HepG2 (cell line): ENCODE results near the gene NATD1. TPM values are rescaled to one million over a fixed set of nuclear protein-coding genes. Genes with fewer than 3 reads are reported as not detected.
A peak's percentile ranks its signal among the peaks of the same experiment; 100 is the strongest.

Experiments used
- ATF1 ChIP-seq: IDR thresholded peaks from 2 replicates; pipeline ENCODE4 v1.6.1; 2016; ENCODE audit warnings: mild to moderate bottlenecking, control low read depth
- CAMTA2 ChIP-seq: sonication (generic); formaldehyde crosslinking; IDR thresholded peaks from 2 replicates; pipeline ENCODE4 v1.4.0; 2020; ENCODE audit warnings: mild to moderate bottlenecking, missing genetic modification reagents, borderline replicate concordance
- ETV6 ChIP-seq: sonication (generic); formaldehyde crosslinking; conservative IDR thresholded peaks from 2 replicates; pipeline ENCODE4 v1.4.0; 2020; ENCODE audit warnings: missing genetic modification reagents
- FIP1L1 ChIP-seq: fragments of 200-400 bp; formaldehyde crosslinking; IDR thresholded peaks from 2 replicates; pipeline ENCODE4 v1.6.1; 2018; ENCODE audit warnings: low read depth, mild to moderate bottlenecking, low read length, moderate library complexity, borderline replicate concordance; ENCODE audit not compliant: insufficient read depth
- HNF4A ChIP-seq: sonication (generic); formaldehyde crosslinking; IDR thresholded peaks from 2 replicates; pipeline ENCODE4 v1.4.0; 2020; ENCODE audit warnings: missing genetic modification reagents
- HNRNPK ChIP-seq: fragments of 200-400 bp; formaldehyde crosslinking; IDR thresholded peaks from 2 replicates; pipeline ENCODE4 v1.6.1; 2018; ENCODE audit warnings: low read length, low read depth, moderate library complexity, mild to moderate bottlenecking; ENCODE audit not compliant: poor library complexity, severe bottlenecking
- KAT2B ChIP-seq: fragments of 150-350 bp; IDR thresholded peaks from 2 replicates; pipeline ENCODE4 v1.6.1; 2014; ENCODE audit warnings: low read depth, low read length, borderline replicate concordance
- KLF12 ChIP-seq: sonication (generic); formaldehyde crosslinking; IDR thresholded peaks from 2 replicates; pipeline ENCODE4 v1.4.0; 2020; ENCODE audit warnings: missing genetic modification reagents, borderline replicate concordance
- MED13 ChIP-seq: sonication (generic); formaldehyde crosslinking; IDR thresholded peaks from 2 replicates; pipeline ENCODE4 v1.5.0; 2020; ENCODE audit warnings: missing genetic modification reagents
- NR2C2 ChIP-seq: sonication (generic); formaldehyde crosslinking; IDR thresholded peaks from 2 replicates; pipeline ENCODE4 v1.4.0; 2020; ENCODE audit warnings: missing genetic modification reagents, mild to moderate bottlenecking, moderate library complexity, borderline replicate concordance
- PCBP2 ChIP-seq: fragments of 200-400 bp; formaldehyde crosslinking; optimal IDR thresholded peaks from 2 replicates; pipeline ENCODE3; 2018; ENCODE audit warnings: low read length, low read depth; ENCODE audit not compliant: poor library complexity, severe bottlenecking
- SMAD1 ChIP-seq: sonication (generic); formaldehyde crosslinking; IDR thresholded peaks from 2 replicates; pipeline ENCODE4 v1.4.0; 2020; ENCODE audit warnings: missing genetic modification reagents, low read depth, mild to moderate bottlenecking, borderline replicate concordance
- SP2 ChIP-seq: sonication (generic); formaldehyde crosslinking; IDR thresholded peaks from 2 replicates; pipeline ENCODE4 v1.5.1; 2020; ENCODE audit warnings: mild to moderate bottlenecking, missing genetic modification reagents
- SRY ChIP-seq: sonication (generic); formaldehyde crosslinking; IDR thresholded peaks from 2 replicates; pipeline ENCODE4 v1.8.0; 2022; ENCODE audit warnings: mild to moderate bottlenecking, missing genetic modification reagents
- THYN1 ChIP-seq: sonication (generic); formaldehyde crosslinking; IDR thresholded peaks from 2 replicates; pipeline ENCODE4 v1.8.1; 2023; ENCODE audit warnings: low read depth, mild to moderate bottlenecking, moderate library complexity, missing genetic modification reagents, borderline replicate concordance
- ZFP41 ChIP-seq: sonication (generic); formaldehyde crosslinking; IDR thresholded peaks from 2 replicates; pipeline ENCODE4 v1.4.0; 2020; ENCODE audit warnings: mild to moderate bottlenecking, missing genetic modification reagents, borderline replicate concordance
- ZNF468 ChIP-seq: sonication (generic); formaldehyde crosslinking; IDR thresholded peaks from 2 replicates; pipeline ENCODE4 v1.8.0; 2022; ENCODE audit warnings: mild to moderate bottlenecking, moderate library complexity, missing genetic modification reagents
- ZNF530 ChIP-seq: sonication (generic); formaldehyde crosslinking; IDR thresholded peaks from 2 replicates; pipeline ENCODE4 v1.5.0; 2020; ENCODE audit warnings: low read depth, mild to moderate bottlenecking, missing genetic modification reagents
- ZNF543 ChIP-seq: sonication (generic); formaldehyde crosslinking; IDR thresholded peaks from 2 replicates; pipeline ENCODE4 v1.4.0; 2020; ENCODE audit warnings: mild to moderate bottlenecking, missing genetic modification reagents
- ZNF564 ChIP-seq: sonication (generic); formaldehyde crosslinking; IDR thresholded peaks from 2 replicates; pipeline ENCODE4 v1.8.1; 2023; ENCODE audit warnings: mild to moderate bottlenecking, missing genetic modification reagents
- ZNF569 ChIP-seq: sonication (generic); formaldehyde crosslinking; IDR thresholded peaks from 2 replicates; pipeline ENCODE4 v1.5.0; 2020; ENCODE audit warnings: mild to moderate bottlenecking, missing genetic modification reagents, moderate library complexity, borderline replicate concordance
- ZNF670 ChIP-seq: sonication (generic); formaldehyde crosslinking; IDR thresholded peaks from 2 replicates; pipeline ENCODE4 v1.8.0; 2022; ENCODE audit warnings: mild to moderate bottlenecking, missing genetic modification reagents, borderline replicate concordance
- ZNF782 ChIP-seq: sonication (generic); formaldehyde crosslinking; IDR thresholded peaks from 2 replicates; pipeline ENCODE4 v1.4.0; 2020; ENCODE audit warnings: missing genetic modification reagents, mild to moderate bottlenecking, borderline replicate concordance
- ZZZ3 ChIP-seq: sonication (generic); formaldehyde crosslinking; IDR thresholded peaks from 2 replicates; pipeline ENCODE4 v1.4.0; 2020; ENCODE audit warnings: missing genetic modification reagents, mild to moderate bottlenecking, borderline replicate concordance
- polyA plus RNA-seq, 8 experiments: library from polyadenylated mRNA; depleted of rRNA in 3 of 8; stranded (reverse) in 7 of 8; unstranded in 1 of 8; fragments of >200 nt; fragmentation: Illumina TruSeq in 4 of 8; extraction: Trizol in 4 of 8; gene quantifications; 2 replicates each; pipeline versions ENCODE4 v1.2.1 to v1.2.3, GENCODE V29; 2011 to 2016; ENCODE audit warnings: low read depth in 4 of 8, missing spikeins in 1 of 8, mixed read lengths in 1 of 8; ENCODE audit not compliant: insufficient read depth in 1 of 8
- total RNA-seq, 5 experiments: library from RNA; depleted of rRNA; stranded (reverse); fragments of >200 nt; fragmentation: Illumina TruSeq; extraction: Trizol; gene quantifications; 2 replicates each; pipeline ENCODE4 v1.2.3, GENCODE V29; 2016; ENCODE audit warnings: low read depth in 1 of 5
- TF ChIP-seq, protein P1 (sequence below): sonication (generic); formaldehyde crosslinking; IDR thresholded peaks from 2 replicates; pipeline ENCODE4 v1.5.0; 2020; ENCODE audit warnings: mild to moderate bottlenecking, missing genetic modification reagents
- TF ChIP-seq, protein P2 (sequence below): sonication (generic); formaldehyde crosslinking; conservative IDR thresholded peaks from 2 replicates; pipeline ENCODE4 v1.8.0; 2022; ENCODE audit warnings: missing genetic modification reagents
- TF ChIP-seq, protein P3 (sequence below): sonication (generic); formaldehyde crosslinking; IDR thresholded peaks from 2 replicates; pipeline ENCODE4 v1.5.0; 2020; ENCODE audit warnings: missing genetic modification reagents, mild to moderate bottlenecking, borderline replicate concordance

The NATD1 gene
- total and polyA plus RNA-seq, 2 of the 13 experiments (the other 11 are each of a cell fraction or from before 2014, with no cell fraction given), result 0.31 to 2.3 TPM

DNA sequence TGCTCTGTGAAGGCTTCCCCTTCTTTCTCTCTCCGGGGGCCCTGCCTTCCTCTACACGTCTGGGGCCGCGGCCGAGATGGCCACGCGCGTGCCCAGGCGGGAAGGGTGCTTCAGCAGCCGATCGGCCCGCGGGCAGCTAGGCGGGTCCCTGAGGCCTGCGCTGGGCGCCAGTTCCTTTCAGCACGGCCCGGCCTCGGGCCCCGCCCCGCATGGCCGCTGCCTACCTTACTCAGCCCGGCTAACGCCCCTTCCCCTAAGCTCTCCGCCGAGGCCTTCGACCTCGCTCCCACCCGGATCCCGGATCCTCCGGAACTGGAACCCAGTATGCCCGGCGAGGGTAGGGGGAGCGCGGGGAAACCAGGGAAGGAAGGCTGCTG is 39.6 kb downstream of the NATD1 start (continued):
- TF ChIP-seq HNRNPK (no peak), ZNF530 (CRISPR knock-in tag) (no peak), ZFP41 (no peak), ETV6 (CRISPR knock-in tag) (no peak), ZNF468 (0 out of 2 replicates have a peak, but pooled peaks have one; percentile 82), SP2 (no peak), CAMTA2 (CRISPR knock-in tag) (no peak), THYN1 (CRISPR knock-in tag) (no peak), FIP1L1 (no peak), SMAD1 (CRISPR knock-in tag) (no peak), ZNF569 (CRISPR knock-in tag) (no peak), SRY (CRISPR knock-in tag) (no peak), NR2C2 (no peak), KLF12 (no peak), HNF4A (no peak), ZZZ3 (CRISPR knock-in tag) (no peak), ZNF670 (CRISPR knock-in tag) (0 out of 2 replicates have a peak, but pooled peaks have one; percentile 69), ATF1 (CRISPR knock-in tag) (no peak), ZNF564 (CRISPR knock-in tag) (no peak), ZNF543 (CRISPR knock-in tag) (no peak), MED13 (CRISPR knock-in tag) (no peak), PCBP2 (no peak), KAT2B (no peak), ZNF782 (CRISPR knock-in tag) (no peak)
- TF ChIP-seq, protein P1, sequence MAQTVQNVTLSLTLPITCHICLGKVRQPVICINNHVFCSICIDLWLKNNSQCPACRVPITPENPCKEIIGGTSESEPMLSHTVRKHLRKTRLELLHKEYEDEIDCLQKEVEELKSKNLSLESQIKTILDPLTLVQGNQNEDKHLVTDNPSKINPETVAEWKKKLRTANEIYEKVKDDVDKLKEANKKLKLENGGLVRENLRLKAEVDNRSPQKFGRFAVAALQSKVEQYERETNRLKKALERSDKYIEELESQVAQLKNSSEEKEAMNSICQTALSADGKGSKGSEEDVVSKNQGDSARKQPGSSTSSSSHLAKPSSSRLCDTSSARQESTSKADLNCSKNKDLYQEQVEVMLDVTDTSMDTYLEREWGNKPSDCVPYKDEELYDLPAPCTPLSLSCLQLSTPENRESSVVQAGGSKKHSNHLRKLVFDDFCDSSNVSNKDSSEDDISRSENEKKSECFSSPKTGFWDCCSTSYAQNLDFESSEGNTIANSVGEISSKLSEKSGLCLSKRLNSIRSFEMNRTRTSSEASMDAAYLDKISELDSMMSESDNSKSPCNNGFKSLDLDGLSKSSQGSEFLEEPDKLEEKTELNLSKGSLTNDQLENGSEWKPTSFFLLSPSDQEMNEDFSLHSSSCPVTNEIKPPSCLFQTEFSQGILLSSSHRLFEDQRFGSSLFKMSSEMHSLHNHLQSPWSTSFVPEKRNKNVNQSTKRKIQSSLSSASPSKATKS (CRISPR knock-in tag), result 0 out of 2 replicates have a peak, but pooled peaks have one; percentile 39
- TF ChIP-seq, protein P2, sequence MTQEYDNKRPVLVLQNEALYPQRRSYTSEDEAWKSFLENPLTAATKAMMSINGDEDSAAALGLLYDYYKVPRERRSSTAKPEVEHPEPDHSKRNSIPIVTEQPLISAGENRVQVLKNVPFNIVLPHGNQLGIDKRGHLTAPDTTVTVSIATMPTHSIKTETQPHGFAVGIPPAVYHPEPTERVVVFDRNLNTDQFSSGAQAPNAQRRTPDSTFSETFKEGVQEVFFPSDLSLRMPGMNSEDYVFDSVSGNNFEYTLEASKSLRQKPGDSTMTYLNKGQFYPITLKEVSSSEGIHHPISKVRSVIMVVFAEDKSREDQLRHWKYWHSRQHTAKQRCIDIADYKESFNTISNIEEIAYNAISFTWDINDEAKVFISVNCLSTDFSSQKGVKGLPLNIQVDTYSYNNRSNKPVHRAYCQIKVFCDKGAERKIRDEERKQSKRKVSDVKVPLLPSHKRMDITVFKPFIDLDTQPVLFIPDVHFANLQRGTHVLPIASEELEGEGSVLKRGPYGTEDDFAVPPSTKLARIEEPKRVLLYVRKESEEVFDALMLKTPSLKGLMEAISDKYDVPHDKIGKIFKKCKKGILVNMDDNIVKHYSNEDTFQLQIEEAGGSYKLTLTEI (CRISPR knock-in tag), result no peak
- TF ChIP-seq, protein P3, sequence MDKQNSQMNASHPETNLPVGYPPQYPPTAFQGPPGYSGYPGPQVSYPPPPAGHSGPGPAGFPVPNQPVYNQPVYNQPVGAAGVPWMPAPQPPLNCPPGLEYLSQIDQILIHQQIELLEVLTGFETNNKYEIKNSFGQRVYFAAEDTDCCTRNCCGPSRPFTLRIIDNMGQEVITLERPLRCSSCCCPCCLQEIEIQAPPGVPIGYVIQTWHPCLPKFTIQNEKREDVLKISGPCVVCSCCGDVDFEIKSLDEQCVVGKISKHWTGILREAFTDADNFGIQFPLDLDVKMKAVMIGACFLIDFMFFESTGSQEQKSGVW, result no peak
